Measurements from ENCODE around the gene RSL1D1. TPM values are rescaled to one million over a fixed set of nuclear protein-coding genes. Genes with fewer than 3 reads are reported as not detected.

RSL1D1 gene
- total and polyA plus RNA-seq, 2 of the 8 experiments (the other 6 are each of a cell fraction or from before 2014, with no cell fraction given) = 41.3 to 292 TPM

DNA sequence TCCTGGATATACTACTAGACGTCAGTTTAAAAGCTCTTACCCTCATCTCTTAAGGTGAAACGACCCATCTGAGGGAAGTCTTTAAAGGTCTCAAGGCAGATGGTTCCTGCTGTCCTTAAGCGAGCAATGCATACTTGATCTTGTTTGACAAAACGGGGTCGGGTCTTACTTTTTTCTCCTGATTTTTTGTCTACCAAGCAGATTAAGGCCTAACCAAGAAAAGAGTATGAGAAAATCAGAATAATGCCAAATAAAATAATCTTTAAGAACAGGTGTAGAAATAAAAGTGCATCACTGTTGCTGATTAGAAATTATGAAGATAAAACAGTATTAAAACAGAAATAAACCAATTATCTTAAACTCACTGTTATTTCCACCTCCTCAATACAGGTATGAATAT lies 24.4 kb upstream of the RSL1D1 start:
- Histone ChIP-seq H4K5ac (ENCODE audit: insufficient read length, low read depth, low read length) (no peak overlapping the region), H2BK120ac (replicated peaks; ENCODE audit: low read depth, low read length) (no peak overlapping the region), H2AK5ac (ENCODE audit: low read depth, low read length) (no peak overlapping the region), H3K9ac (replicated peaks in 1 of 4; ENCODE audit: extremely low read depth in 1 of 4, low read depth in 3 of 4, low read length in 3 of 4) (no peak overlapping the region), H2AFZ (ENCODE audit: low read length) (no peak overlapping the region), H3K36me3 (ENCODE audit: control insufficient read depth in 2 of 4, insufficient read depth in 4 of 4, low read length in 3 of 4) (peaks cover 2 to 60% (median 37%) of the 10 kb centered on the region in 4 experiments; a peak in 7 of 8 replicates), H4K8ac (ENCODE audit: extremely low read depth, insufficient read depth, low read length) (no peak overlapping the region), H3K23me2 (ENCODE audit: low read depth, low read length) (no peaks in the 10 kb centered on the region), H3K4me1 (replicated peaks in 1 of 4; ENCODE audit: control insufficient read depth in 3 of 4, insufficient read depth in 4 of 4, low read length in 3 of 4) (no peaks in the 10 kb centered on the region), H3K4ac (replicated peaks; ENCODE audit: insufficient read length, low read depth, low read length) (no peak overlapping the region), H2BK5ac (ENCODE audit: low read depth, low read length) (no peak overlapping the region), H3K56ac (replicated peaks; ENCODE audit: insufficient read length, low read depth, low read length) (no peak overlapping the region), H3K79me1 (ENCODE audit: low read depth, low read length) (no peaks in the 10 kb centered on the region), H2BK15ac (ENCODE audit: low read length) (no peak overlapping the region), H3K9me3 (ENCODE audit: insufficient read depth in 2 of 2, low read depth in 1 of 2, low read length in 1 of 2) (no peaks in the 10 kb centered on the region), H3K18ac (ENCODE audit: extremely low read depth, low read length) (no peak overlapping the region), H3K4me3 (ENCODE audit: extremely low read depth in 1 of 4, insufficient read depth in 2 of 4, low read depth in 3 of 4, low read length in 4 of 4) (no peak overlapping the region), H2BK20ac (ENCODE audit: low read length) (no peak overlapping the region), H3K27me3 (replicated peaks in 1 of 4; ENCODE audit: control insufficient read depth in 3 of 4, extremely low read depth in 1 of 4, insufficient read depth in 3 of 4, low read length in 3 of 4) (no peaks in the 10 kb centered on the region), H3K4me2 (ENCODE audit: insufficient read depth in 1 of 2, low read depth in 2 of 2, low read length in 2 of 2) (no peak overlapping the region), H4K20me1 (replicated peaks in 1 of 2; ENCODE audit: control insufficient read depth in 1 of 2, insufficient read depth in 2 of 2, low read length in 2 of 2) (no peaks in the 10 kb centered on the region), H2BK12ac (ENCODE audit: low read depth, low read length) (no peak overlapping the region), H3K23ac (ENCODE audit: insufficient read length) (no peak overlapping the region), H4K91ac (replicated peaks; ENCODE audit: insufficient read length, low read length) (no peak overlapping the region), H3K27ac (ENCODE audit: low read depth, low read length) (no peak overlapping the region), H3K14ac (ENCODE audit: insufficient read length) (no peak overlapping the region), H3K79me2 (ENCODE audit: control insufficient read depth in 1 of 2, insufficient read depth in 2 of 2, low read length in 2 of 2) (no peaks in the 10 kb centered on the region)
- CTCF ChIA-PET (ENCODE audit: partially characterized antibody) = interaction anchor here (1.5 kb wide), 1 partner anchor 9 kb away, joined by 3 read pairs; no protein-coding TSS in a partner anchor
- TF ChIP-seq RNF2 (IDR thresholded peaks at IDR 0.05; ENCODE audit: borderline replicate concordance, low read depth, low read length, missing control alignments, poor library complexity, severe bottlenecking) = no peak
- WGBS, 2 experiments (ENCODE audit: extremely low coverage in 1 of 2, insufficient coverage in 1 of 2, insufficient read length in 1 of 2, insufficient replicate concordance in 2 of 2, low coverage in 1 of 2, low lambda C conversion rate in 2 of 2, missing lambda C conversion rate in 1 of 2) = 90% methylated on average over 5 of the region's 5 CpGs; no CpG with 5 or more reads in 1 of the 2 experiments
- POLR2A ChIA-PET (ENCODE audit: partially characterized antibody) = no interaction called here
- no peak for DNase-seq (ENCODE audit: low read depth in 1 of 2, low spot score in 2 of 2)
- FAIRE-seq = no peak

Data from H1 (cell line).